Superior temporal gyrus (tissue), 1 donor: ENCODE data around the gene HMCN2.
A peak's percentile ranks its signal among the peaks of the same experiment; 100 is the strongest.

Source experiments
- DNase-seq: peaks from one replicate; pipeline ENCODE4 v3.0.0-alpha.2; 2016; ENCODE audit errors: extremely low spot score

Gene HMCN2

DNA sequence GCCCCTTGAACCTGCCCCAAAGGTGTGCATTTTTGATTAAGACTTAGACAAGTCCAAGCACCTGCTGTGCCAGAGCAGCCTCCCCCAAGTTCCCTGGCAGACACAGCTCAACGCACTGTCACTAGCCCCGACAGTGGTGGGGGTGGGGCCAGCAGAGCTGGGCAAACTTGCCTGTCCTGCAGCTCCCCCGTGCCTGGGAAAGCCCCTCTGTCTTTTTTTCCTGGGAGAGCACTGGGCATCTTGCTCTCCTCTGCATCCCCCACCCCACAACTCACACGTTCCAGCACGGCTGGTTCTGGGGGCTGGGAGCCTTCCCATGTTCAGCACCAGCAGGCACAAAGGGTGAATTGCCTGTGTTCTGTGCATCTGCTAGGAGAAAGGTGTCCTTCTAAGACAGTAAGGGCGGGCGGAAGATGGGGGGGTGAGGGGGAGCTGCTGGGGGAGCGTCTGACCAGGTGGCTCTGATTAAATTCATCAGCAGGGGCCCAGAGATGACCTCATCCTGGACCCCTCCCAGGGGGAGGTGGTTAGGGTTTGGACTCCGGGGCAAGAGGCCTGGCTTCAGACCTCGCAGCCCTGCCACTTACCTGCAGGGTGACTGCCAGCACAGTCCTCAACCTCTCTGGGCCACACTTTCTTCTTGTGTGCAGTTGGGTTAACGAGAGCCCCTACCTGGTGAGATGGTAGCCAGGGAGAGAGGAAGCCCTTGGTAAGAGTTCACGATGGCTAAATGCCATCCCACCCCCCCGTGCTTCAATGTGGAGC is 23.5 kb downstream of the HMCN2 start:
- no peak for DNase-seq

DNA sequence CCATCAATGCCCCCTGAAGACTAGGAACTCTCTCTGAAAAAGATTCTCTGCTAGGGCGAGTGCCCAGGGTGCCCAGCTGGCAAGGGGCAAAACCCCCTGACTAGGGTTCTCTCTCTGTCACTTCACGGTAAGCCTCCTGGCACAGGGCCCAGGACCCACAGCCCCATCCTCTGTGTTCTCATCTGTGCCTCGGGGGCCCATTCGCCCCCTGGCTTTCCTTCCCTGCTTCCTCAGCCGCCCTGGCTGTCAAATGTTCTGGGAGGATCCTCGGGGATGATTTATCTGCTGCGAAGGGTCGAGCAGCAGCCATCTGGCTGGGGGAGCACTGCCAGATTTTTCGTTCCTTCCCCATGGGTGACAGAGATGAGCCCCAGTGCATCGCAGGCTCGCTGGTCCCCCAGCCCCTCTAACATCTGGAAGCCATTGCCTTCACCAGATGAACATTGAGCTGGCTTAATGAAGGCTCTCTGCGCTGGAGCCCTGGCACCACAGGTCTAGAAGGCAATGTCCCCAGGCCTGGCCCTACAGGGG is 24.2 kb downstream of the HMCN2 start:
- DNase-seq = no peak

DNA sequence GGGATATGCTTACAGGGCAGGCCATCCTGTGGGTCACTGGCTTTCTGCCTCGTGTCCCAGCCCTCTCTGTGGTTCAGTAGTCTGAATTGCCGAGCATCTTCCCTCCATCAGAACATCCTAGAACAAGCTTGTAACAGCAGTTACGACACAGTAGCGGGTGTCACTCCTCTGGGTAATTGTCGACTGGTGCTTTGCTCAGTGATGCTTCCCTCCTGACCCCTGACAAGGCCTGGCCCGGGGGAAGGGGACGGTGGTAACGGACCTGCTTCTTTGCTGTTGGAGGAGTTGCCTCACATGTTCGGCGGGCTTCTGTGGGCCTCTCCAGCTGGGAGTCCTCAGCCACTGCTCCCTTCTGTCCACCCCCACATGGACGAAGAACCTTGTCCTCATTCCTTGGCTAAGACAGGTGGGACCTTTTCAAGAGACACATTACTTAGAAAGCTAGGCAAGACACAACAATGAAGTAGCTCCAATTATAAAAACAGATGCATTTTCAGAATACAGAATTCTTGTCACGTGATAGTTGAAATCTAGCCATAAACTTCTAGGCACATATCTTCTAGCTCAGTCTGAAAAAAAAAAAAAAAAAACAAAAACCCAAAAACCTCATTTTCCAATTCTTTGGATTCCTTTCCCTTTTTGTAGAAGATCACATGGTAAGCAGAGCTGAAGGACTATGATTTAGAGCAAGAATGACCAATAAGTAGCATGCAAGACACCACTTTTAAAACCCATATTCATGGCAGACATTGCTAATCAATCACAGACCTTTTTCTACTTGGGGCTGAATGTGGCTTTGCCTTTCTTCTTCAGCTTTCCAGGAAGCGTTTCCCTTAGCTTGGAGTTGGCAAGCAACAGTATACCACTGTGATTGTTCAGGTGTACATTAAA is 25.0 kb downstream of the HMCN2 start:
- DNase-seq = no peak

DNA sequence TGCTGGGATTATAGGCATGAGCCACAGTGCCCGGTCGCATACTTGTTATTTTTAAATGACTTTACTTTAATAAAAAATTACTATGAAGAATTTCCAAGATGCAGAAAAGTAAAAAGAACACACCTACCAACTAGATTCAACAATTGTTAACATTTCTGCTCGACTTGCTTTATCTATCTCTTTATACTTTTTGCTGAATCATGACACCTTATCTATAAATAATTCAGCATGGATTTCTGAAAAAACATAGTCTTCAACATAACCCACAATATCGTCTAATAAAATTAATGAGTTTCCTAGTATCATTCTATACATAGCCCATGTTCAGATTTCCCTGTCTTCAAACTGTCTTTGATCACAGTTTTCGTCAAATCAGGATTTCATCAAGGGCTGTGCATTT is 25.9 kb downstream of the HMCN2 start:
- no peak for DNase-seq

DNA sequence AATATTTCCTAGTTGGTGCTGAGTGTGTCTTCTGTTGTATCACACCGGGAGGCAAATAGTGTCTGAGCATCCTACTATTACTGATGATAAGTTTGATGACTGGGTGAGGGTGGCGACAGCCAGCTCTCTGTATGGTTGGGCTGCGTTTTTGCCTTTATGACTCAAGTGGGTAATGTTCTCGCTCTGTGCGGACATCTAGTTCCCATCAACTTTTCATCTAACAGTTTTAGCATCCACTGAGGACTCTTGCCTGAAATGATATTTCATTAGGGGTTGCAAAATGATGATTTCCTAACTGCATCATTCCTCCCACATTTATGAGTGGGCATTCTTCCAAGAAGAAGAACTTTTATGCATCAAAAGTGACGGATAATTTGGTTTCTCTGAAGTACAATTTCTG is 26.5 kb downstream of the HMCN2 start:
- DNase-seq = no peak

DNA sequence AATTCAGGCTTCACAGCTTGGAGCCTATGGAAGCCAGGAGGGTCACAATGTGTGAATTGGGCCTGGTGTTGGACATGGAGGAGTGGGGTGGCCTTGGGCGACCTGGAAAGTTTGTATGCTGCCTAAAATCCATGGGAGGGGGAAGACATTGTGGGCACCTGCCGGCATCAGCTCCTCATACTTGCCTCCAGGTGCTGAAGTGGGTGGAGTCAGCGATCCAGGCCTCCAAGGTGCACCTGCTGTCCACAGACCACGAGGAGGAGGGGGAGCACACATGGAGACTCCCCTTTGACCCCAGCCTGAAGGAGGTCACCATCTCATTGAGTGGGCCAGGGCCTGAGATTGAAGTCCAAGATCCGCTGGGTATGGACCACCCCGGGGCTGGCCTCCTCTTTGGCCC is 29.1 kb downstream of the HMCN2 start:
- DNase-seq = no peak

DNA sequence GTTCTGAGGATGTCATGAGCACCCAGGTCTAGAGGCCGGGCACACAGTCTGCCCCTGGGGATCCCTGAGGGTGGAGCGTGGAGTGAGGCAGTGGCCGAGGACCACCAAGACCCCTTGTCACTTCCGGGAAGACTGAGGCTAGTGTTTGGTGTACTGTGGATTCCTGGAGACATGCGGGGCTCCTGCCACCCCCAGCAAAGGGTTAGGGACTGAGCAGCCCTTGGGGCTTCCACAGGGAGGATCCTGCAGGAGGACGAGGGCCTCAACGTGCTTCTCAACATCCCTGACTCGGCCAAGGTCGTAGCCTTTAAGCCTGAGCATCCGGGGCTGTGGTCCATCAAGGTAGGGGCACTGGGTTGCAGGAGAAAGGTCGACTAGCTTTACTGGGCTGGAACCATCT is 29.9 kb downstream of the HMCN2 start:
- DNase-seq = no peak

DNA sequence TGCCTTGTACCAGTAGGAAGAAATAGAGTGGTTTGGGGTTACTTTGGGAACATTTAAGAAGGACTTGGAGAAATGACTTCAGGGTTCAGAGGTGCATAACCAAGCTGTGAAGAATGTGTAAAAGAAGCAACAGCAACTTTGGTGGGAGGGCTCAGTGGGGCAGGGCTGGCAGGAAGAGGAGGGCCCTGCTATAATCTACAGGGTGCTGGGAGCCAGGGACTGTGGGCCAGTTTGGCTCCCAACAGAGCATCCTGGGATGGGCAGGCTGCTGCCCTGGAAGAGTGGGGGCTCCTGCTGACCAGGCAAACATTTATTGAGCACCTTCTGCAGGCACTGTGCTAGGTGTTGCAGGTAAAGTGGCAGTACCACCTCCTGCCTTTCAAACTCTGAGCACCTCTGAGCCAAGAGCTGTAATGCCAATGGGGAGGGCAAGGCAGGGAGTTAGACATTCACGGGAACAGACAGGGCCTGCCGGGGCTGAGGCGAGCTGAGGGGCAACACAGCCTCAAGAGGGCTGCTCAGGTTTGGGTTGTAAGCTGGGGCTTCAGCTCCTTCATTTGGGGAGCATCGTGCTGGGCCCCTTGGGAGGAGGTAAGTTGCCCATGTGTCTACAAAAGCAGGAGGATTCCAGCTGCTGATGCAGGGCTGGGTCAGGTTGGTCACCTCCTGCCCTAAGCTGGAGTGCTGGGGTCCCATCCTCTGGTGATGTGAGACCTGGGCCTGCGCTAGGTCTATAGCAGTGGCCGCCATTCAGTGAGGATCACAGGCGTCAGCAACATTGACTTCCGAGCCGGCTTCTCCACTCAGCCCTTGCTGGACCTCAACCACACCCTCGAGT is 30.6 kb downstream of the HMCN2 start:
- DNase-seq = no peak

DNA sequence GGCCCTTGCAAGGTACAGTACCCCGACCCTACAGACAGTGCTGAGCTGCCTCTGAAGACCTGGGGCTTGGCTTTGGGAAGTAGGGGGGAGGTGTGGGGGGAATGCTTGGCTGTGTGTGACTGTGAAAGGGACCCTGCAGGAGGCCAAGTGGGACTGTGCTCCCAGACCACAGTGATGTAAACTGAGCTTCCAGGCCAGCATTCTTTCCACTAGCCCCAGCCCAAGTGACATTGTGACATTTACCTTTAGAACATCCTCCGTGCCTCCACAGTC is 31.2 kb downstream of the HMCN2 start:
- no peak for DNase-seq

- no peak for DNase-seq
These were observed 31.8 kb downstream of the HMCN2 start for GRCh38 chr9:130297371-130297770.

DNA sequence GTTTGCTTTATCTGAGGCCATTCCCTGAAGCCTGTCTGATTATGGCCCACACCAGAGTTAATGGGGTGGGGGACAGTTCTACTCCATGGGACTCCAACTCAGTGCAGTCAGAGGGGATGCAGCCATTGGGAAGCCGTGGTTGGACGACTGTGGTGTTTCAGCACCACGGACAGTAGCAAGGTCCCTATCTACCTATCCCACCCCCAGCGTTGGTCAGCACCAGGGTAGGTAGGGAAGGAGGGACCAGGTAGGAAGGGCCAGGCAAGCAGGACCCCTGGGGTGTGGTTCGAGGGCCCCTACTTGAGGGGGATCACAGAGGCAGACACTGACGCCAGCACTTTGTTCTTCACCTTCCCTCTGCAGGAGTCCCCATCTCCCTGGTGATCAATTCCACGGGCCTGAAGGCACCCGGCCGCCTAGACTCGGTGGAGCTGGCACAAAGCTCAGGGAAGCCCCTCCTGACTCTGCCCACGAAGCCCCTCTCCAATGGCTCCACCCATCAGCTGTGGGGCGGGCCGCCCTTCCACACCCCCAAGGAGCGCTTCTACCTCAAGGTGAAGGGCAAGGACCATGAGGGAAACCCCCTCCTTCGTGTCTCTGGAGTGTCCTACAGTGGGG is 33.2 kb downstream of the HMCN2 start:
- DNase-seq = no peak

DNA sequence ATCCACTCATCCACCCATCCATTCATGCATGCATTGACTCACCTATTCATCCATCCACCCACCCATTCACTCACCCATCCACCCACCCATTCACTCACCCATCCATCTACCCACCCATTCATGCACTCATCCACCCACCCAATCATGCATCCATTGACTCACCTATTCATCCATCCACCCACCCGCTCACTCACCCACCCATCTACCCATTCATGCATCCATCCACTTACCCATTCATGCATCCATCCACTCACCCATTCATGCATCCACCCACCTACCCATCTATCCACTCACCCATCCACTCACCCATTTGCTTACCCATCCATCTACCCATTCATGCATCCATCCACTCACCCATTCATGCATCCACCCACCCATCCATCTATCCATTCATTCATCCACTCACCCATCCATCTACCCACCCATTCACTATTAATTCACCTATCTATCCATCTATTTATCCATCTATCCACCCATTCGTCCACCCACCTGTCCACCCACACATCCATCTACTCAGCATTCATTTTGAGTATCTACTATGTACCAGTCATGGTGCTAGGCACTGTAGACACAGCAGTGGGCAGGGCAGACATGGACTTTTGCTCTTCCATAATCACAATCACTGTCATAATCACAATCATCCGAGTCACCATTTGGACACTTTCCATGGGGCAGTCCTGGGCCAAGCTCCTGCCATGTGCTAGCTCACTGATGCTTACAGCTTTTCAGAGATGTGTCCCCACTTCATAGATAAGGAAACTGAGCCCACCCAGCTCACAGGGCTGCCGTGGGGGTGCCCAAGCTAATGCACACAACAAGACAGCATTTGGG is 34.4 kb downstream of the HMCN2 start:
- DNase-seq = no peak

DNA sequence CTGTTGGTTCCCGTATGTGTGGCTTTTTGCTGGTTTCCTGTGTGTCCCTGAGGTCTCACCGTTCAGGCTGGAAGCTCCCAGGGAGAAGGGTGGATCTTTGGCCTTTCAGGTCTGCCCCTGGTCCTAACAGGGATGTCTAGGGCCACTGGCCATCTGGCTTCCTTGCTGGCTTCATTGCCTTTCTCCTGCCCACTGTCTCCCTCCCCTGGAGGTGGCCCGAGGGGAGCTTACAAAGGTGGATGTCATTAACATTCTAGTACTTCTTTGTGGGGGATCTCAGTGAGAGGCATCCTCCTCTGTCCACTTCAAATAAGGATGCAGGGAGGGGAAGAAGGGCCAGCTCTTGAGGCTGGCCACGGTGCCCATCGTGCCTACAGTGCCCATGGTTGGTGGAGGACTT is 35.2 kb downstream of the HMCN2 start:
- DNase-seq = no peak

- DNase-seq = no peak
These were observed 36.1 kb downstream of the HMCN2 start for GRCh38 chr9:130301483-130302286.

DNA sequence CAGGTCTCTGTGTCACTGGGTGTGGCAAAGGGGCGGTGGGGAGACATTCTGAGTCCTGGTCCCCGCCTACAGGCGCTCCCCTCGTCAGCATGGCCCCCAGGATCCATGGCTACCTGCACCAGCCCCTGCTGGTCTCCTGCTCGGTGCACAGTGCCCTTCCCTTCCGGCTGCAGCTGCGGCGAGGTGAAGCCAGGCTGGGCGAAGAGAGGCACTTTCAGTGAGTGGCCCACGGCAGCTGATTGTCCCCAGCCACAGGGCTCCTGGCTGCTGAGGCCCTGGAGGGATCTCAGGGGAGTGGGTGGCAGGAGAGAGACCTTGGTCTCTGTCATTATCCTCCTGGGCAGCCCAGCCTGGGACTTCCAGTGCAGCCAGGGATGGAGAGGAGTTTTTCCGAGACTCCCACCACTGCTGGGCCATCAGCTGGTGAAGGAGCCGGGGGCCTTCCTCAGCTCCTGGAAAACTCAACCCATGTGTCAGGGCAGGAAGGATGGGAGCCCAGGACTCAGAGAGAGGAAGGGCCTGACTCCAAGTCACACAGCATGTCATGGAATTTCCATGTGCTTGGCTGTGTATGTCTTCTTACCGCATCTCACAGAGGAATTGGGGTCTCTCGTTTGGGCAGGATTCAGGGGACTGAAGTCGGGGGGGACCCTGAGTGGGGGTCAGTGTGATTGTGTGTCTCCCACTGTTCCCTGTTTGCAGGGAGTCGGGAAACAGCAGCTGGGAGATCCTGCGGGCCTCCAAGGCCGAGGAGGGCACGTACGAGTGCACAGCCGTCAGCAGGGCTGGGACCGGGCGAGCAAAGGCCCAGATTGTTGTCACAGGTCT is 37.4 kb downstream of the HMCN2 start:
- no peak for DNase-seq

GRCh38 chr9:130303613-130304055 is 38.1 kb downstream of the HMCN2 start:
- DNase-seq = no peak

GRCh38 chr9:130304116-130304515 is 38.6 kb downstream of the HMCN2 start:
- peak; percentile 41 for DNase-seq

- no peak for DNase-seq
These were observed 39.1 kb downstream of the HMCN2 start for GRCh38 chr9:130304643-130305042.

GRCh38 chr9:130305381-130305780 is 39.8 kb downstream of the HMCN2 start:
- DNase-seq = peak; percentile 56
